Measurements from ENCODE around the gene EFCAB9. TPM values are rescaled to one million over a fixed set of nuclear protein-coding genes. Genes with fewer than 3 reads are reported as not detected.

Gene EFCAB9
- total RNA-seq, 1 experiment from 2014 or later = not detected

DNA sequence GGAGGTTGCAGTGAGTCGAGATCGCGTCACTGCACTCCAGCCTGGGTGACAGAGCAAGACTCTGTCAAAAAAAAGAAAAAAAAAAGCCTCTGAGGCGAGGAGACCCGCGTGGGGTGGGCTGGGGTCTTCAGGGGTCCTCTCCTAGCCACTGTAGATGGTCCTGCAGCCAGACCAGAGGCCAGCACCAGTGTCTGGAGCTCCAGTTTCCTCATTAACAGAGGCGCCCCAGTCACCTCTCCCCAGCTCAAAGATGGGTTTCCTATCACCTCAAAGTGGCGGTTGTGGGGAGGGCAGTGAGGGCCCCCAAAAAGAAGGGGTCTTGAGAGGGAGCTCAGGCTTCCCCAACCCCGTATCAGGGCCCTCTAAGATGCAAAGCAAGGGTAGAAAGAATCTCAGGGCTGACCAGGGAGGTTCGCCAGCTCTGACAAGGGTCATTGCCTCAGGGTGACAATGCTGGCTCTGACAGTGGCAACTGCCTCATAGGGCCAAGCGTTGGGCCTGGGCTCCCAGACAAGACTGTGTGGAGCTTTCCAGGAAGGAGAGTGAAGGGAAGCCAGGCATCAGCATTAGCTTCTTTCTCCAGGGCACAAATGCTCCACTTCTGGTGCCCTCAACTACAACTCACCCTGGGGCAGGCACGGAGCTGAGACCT is 20.9 kb upstream of the EFCAB9 start:
- H3K27ac ChIP-seq (ENCODE audit: insufficient read length, low read depth, low read length) = no peak overlapping the region
- H3K4me1 ChIP-seq (ENCODE audit: insufficient read depth, low read length) = no peaks in the 10 kb centered on the region
- no peak overlapping the region for H2BK12ac ChIP-seq (ENCODE audit: insufficient read length, low read depth, low read length)
- H2AK5ac ChIP-seq (ENCODE audit: insufficient read length, low read length) = no peak overlapping the region
- Mint-ChIP-seq H3K27ac (peak overlapping the region in 1 of 3 experiments; percentile 67; a peak in 2 of 7 replicates), H3K4me3 (peak overlapping the region in 1 of 2 experiments; percentile 34; a peak in 1 of 5 replicates), H3K9me3 (no peaks in the 10 kb centered on the region), H3K36me3 (ENCODE audit: insufficient read depth in 1 of 3, low read depth in 3 of 3) (no peaks in the 10 kb centered on the region; a peak in 3 of 7 replicates), H3K27me3 (ENCODE audit: low read depth) (no peaks in the 10 kb centered on the region; the same call in 1 of the 2 replicates), H3K4me1 (peaks cover 41% of the 10 kb centered on the region in 2 experiments)
- no peak overlapping the region for H3T11ph ChIP-seq (ENCODE audit: low read length)
- no CpG with 5 or more reads among the region's 12 CpGs for WGBS (ENCODE audit: extremely low coverage, insufficient read length, low lambda C conversion rate)
- no peak overlapping the region for H3K9ac ChIP-seq (ENCODE audit: extremely low read depth, insufficient read length, low read length)
- H2BK120ac ChIP-seq (ENCODE audit: low read depth, low read length, poor library complexity, severe bottlenecking) = no peak overlapping the region
- no peak overlapping the region for H4K5ac ChIP-seq (ENCODE audit: insufficient read length, low read depth, low read length)
- H3K4me2 ChIP-seq (ENCODE audit: insufficient read depth, insufficient read length, low read length) = no peak overlapping the region
- H2BK15ac ChIP-seq (ENCODE audit: low read depth, low read length) = no peak overlapping the region
- no peaks in the 10 kb centered on the region for H3K79me2 ChIP-seq (ENCODE audit: insufficient read depth, low read length)
- no peaks in the 10 kb centered on the region for H3K79me1 ChIP-seq (ENCODE audit: insufficient read depth, low read depth, low read length, poor library complexity, severe bottlenecking)
- H3K23me2 ChIP-seq (ENCODE audit: insufficient read length, low read depth, low read length, poor library complexity, severe bottlenecking) = no peaks in the 10 kb centered on the region
- no peak overlapping the region for H2BK5ac ChIP-seq (ENCODE audit: insufficient read length, low read length)
- no peak overlapping the region for H4K8ac ChIP-seq (replicated peaks; ENCODE audit: insufficient read length, low read depth, low read length)
- H3K9me3 ChIP-seq (ENCODE audit: control insufficient read depth, low read depth, low read length) = no peaks in the 10 kb centered on the region
- TF ChIP-seq, protein P1, sequence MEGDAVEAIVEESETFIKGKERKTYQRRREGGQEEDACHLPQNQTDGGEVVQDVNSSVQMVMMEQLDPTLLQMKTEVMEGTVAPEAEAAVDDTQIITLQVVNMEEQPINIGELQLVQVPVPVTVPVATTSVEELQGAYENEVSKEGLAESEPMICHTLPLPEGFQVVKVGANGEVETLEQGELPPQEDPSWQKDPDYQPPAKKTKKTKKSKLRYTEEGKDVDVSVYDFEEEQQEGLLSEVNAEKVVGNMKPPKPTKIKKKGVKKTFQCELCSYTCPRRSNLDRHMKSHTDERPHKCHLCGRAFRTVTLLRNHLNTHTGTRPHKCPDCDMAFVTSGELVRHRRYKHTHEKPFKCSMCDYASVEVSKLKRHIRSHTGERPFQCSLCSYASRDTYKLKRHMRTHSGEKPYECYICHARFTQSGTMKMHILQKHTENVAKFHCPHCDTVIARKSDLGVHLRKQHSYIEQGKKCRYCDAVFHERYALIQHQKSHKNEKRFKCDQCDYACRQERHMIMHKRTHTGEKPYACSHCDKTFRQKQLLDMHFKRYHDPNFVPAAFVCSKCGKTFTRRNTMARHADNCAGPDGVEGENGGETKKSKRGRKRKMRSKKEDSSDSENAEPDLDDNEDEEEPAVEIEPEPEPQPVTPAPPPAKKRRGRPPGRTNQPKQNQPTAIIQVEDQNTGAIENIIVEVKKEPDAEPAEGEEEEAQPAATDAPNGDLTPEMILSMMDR (conservative IDR thresholded peaks at IDR 0.05) = no peak
- no peak overlapping the region for H3K23ac ChIP-seq (ENCODE audit: insufficient read length, low read depth, low read length)
- H2AFZ ChIP-seq (ENCODE audit: low read length) = no peak overlapping the region
- H3K4ac ChIP-seq (ENCODE audit: low read depth, low read length) = no peak overlapping the region
- DNase-seq = no peak
- no peak overlapping the region for H3K56ac ChIP-seq (ENCODE audit: insufficient read length, low read depth, low read length)
- H3K18ac ChIP-seq (ENCODE audit: insufficient read length, low read depth, low read length) = no peak overlapping the region
- H4K20me1 ChIP-seq (ENCODE audit: control insufficient read depth, insufficient read depth, insufficient read length) = peaks cover 2% of the 10 kb centered on the region
- no peaks in the 10 kb centered on the region for H3K27me3 ChIP-seq (ENCODE audit: insufficient read depth, low read length)
- H2BK20ac ChIP-seq (ENCODE audit: low read depth, low read length, poor library complexity, severe bottlenecking) = no peak overlapping the region
- no peak overlapping the region for H4K91ac ChIP-seq (ENCODE audit: insufficient read length, low read depth, low read length)
- no peak overlapping the region for H3K14ac ChIP-seq (ENCODE audit: insufficient read depth, low read length)

All from H9 (cell line).